Medulla oblongata (tissue), 1 donor: ENCODE measurements around the gene PRR29.
A peak's percentile ranks its signal among the peaks of the same experiment; 100 is the strongest.
"Not testable (repeated sequence)": the region's sequence is repeated elsewhere in the genome, so short reads cannot be mapped to it uniquely, and the experiment has no call there.

Experiments
- DNase-seq: peaks from one replicate; pipeline ENCODE4 v3.0.0-alpha.2; 2015; ENCODE audit errors: extremely low spot score

Gene PRR29

GRCh38 chr17:64015447-64015846 is 17.3 kb downstream of the PRR29 start:
- no peak for DNase-seq

- no peak for DNase-seq
Observed at GRCh38 chr17:64016231-64016784, 18.2 kb downstream of the PRR29 start.

- DNase-seq: no peak
Observed at GRCh38 chr17:64016974-64017373, 18.8 kb downstream of the PRR29 start.

- no peak for DNase-seq
Observed at GRCh38 chr17:64017381-64017980, 19.3 kb downstream of the PRR29 start.

- not testable (repeated sequence) for DNase-seq
Observed at GRCh38 chr17:64019551-64019961, 21.4 kb downstream of the PRR29 start.

- DNase-seq: peak; percentile 44
Observed at GRCh38 chr17:64020056-64020766, 22.1 kb downstream of the PRR29 start, which contains the start of gene ICAM2. ICAM2 (minus strand) TSS chr17:64020633; CDS start chr17:64006691, 13,942 bp downstream.

- DNase-seq: no peak
Observed at GRCh38 chr17:64022611-64023063, 24.5 kb downstream of the PRR29 start.

- DNase-seq: no peak
Observed at GRCh38 chr17:64024215-64024654, 26.1 kb downstream of the PRR29 start.

- no peak for DNase-seq
Observed at GRCh38 chr17:64024781-64025731, 26.9 kb downstream of the PRR29 start.

- peak; percentile 68 for DNase-seq
Observed at GRCh38 chr17:64025732-64026294, 27.7 kb downstream of the PRR29 start.

- DNase-seq: peak; percentile 74
Observed at GRCh38 chr17:64028874-64029464, 30.8 kb downstream of the PRR29 start.

- DNase-seq: no peak
Observed at GRCh38 chr17:64032081-64032480, 33.9 kb downstream of the PRR29 start.

- DNase-seq: no peak
Observed at GRCh38 chr17:64036198-64036922, 38.2 kb downstream of the PRR29 start.

- DNase-seq: no peak
Observed at GRCh38 chr17:64037180-64037579, 39.0 kb downstream of the PRR29 start.

GRCh38 chr17:64037802-64038201 is 39.7 kb downstream of the PRR29 start:
- no peak for DNase-seq

GRCh38 chr17:64038331-64039105 is 40.4 kb downstream of the PRR29 start:
- no peak for DNase-seq

- DNase-seq: no peak
Observed at GRCh38 chr17:64039106-64039400, 40.9 kb downstream of the PRR29 start.

GRCh38 chr17:64040206-64040605 is 42.1 kb downstream of the PRR29 start:
- DNase-seq: no peak

GRCh38 chr17:64041912-64042311 is 43.8 kb downstream of the PRR29 start:
- DNase-seq: no peak
